Endothelial cell of umbilical vein (primary cell): ENCODE results near the gene METTL21A. TPM values are rescaled to one million over a fixed set of nuclear protein-coding genes. Genes with fewer than 3 reads are reported as not detected.

Source experiments
- BruUV-seq: library from RNA; stranded (reverse); fragments of 400-500 nt; replicated peaks from 2 replicates; lab custom pipeline; 2021; lab: Mats Ljungman, UMichigan
- CTCF ChIA-PET: fragments of 300-600, 350-600 bp; sonication (Branson Sonifier 250); formaldehyde crosslinking; loops from one replicate; lab custom pipeline; 2021; ENCODE audit warnings: antibody characterized with exemption, inconsistent platforms; lab: Charles Lee
- POLR2A ChIA-PET: fragments of 300-600, 350-600 bp; sonication (Branson Sonifier 250); formaldehyde crosslinking; loops from one replicate; lab custom pipeline; 2021; ENCODE audit warnings: antibody characterized with exemption, inconsistent platforms; lab: Charles Lee
- DNase-seq: peaks from one replicate; pipeline ENCODE4 v3.0.0-alpha.2; 2011; ENCODE audit warnings: low read depth, low spot score
- FAIRE-seq: peaks from 2 replicates; lab custom pipeline; 2011; peaks lifted over from hg19 to GRCh38; lab: Jason Lieb, UNC
- H2AFZ ChIP-seq: 2 replicates; pipeline ENCODE4 v1.6.0; 2012; ENCODE audit warnings: low read depth, low read length, control low read depth, inconsistent platforms
- H3K27ac ChIP-seq: 2 replicates; pipeline ENCODE4 v1.5.1; 2011; ENCODE audit warnings: low read depth, mild to moderate bottlenecking, control low read depth, low read length, moderate library complexity; ENCODE audit not compliant: insufficient read depth
- H3K27me3 ChIP-seq, 2 experiments: 2 replicates each; pipeline versions ENCODE4 v1.6.0 to v1.6.1; 2011; ENCODE audit warnings: low read length in 2 of 2, mixed read lengths in 1 of 2; ENCODE audit not compliant: control insufficient read depth in 2 of 2, insufficient read depth in 2 of 2
- H3K36me3 ChIP-seq, 2 experiments: 2 replicates in 1 of 2; 3 replicates in 1 of 2; pipeline ENCODE4 v1.5.1; 2011; ENCODE audit warnings: low read length in 2 of 2, mild to moderate bottlenecking in 1 of 2, moderate library complexity in 1 of 2; ENCODE audit not compliant: control insufficient read depth in 2 of 2, insufficient read depth in 2 of 2; ENCODE audit errors: extremely low read depth in 1 of 2
- H3K4me1 ChIP-seq: 3 replicates; pipeline ENCODE4 v1.5.1; 2011; ENCODE audit warnings: mild to moderate bottlenecking, low read length; ENCODE audit not compliant: control insufficient read depth, insufficient read depth; ENCODE audit errors: extremely low read depth
- H3K4me2 ChIP-seq: 2 replicates; pipeline ENCODE4 v1.6.1; 2011; ENCODE audit warnings: low read length, control low read depth, mixed read lengths; ENCODE audit not compliant: insufficient read depth
- H3K4me3 ChIP-seq, 3 experiments: fragments of 200-600 bp in 1 of 3; sonication (generic), shearing (Covaris generic) in 1 of 3; replicated peaks in 1 of 3; 2 replicates each; pipeline ENCODE4 v1.5.1; 2011 to 2016; ENCODE audit warnings: control low read depth in 3 of 3, low read length in 3 of 3, mild to moderate bottlenecking in 2 of 3, inconsistent platforms in 1 of 3, low read depth in 1 of 3, moderate library complexity in 1 of 3; ENCODE audit not compliant: insufficient read depth in 1 of 3
- H3K79me2 ChIP-seq: 2 replicates; pipeline ENCODE4 v1.6.0; 2012; ENCODE audit warnings: low read length, inconsistent platforms; ENCODE audit not compliant: control insufficient read depth, insufficient read depth
- H3K9ac ChIP-seq: replicated peaks from 2 replicates; pipeline ENCODE3; 2011; ENCODE audit warnings: low read length, control low read depth; ENCODE audit not compliant: insufficient read depth; ENCODE audit errors: extremely low read depth
- H3K9me1 ChIP-seq: replicated peaks from 3 replicates; pipeline ENCODE4 v1.6.0; 2011; ENCODE audit warnings: mild to moderate bottlenecking, low read length; ENCODE audit not compliant: control insufficient read depth, insufficient read depth; ENCODE audit errors: extremely low read depth
- H3K9me3 ChIP-seq: replicated peaks from 2 replicates; pipeline ENCODE4 v1.5.1; 2012; ENCODE audit warnings: low read length, inconsistent platforms; ENCODE audit not compliant: control insufficient read depth, insufficient read depth
- H4K20me1 ChIP-seq: replicated peaks from 2 replicates; pipeline ENCODE3; 2011; ENCODE audit warnings: mild to moderate bottlenecking, low read length; ENCODE audit not compliant: control insufficient read depth, insufficient read depth; ENCODE audit errors: extremely low read depth
- CTCF ChIP-seq, 2 donors: IDR thresholded peaks; 1 replicate in 1 of 2; 2 replicates in 1 of 2; pipeline ENCODE4 v1.5.1; 2011; ENCODE audit warnings: low read length in 2 of 2, mild to moderate bottlenecking in 2 of 2, moderate library complexity in 2 of 2, control low read depth in 1 of 2, inconsistent platforms in 1 of 2, low read depth in 1 of 2; ENCODE audit not compliant: insufficient read depth in 1 of 2; ENCODE audit errors: extremely low read depth in 1 of 2
- EZH2 ChIP-seq: IDR thresholded peaks from 2 replicates; pipeline ENCODE4 v1.6.1; 2012; ENCODE audit warnings: borderline replicate concordance, low read depth, mild to moderate bottlenecking, moderate library complexity, low read length, inconsistent platforms; ENCODE audit not compliant: severe bottlenecking
- FOS ChIP-seq: IDR thresholded peaks from 2 replicates; pipeline ENCODE4 v1.6.1; 2011; ENCODE audit warnings: mild to moderate bottlenecking, low read length, moderate library complexity, borderline replicate concordance; ENCODE audit not compliant: insufficient read depth
- GATA2 ChIP-seq: IDR thresholded peaks from 2 replicates; pipeline ENCODE4 v1.7.0; 2011; ENCODE audit warnings: low read depth, mild to moderate bottlenecking, moderate library complexity, mixed read lengths, low read length; ENCODE audit not compliant: insufficient read length, insufficient read depth
- JUN ChIP-seq: IDR thresholded peaks from 2 replicates; pipeline ENCODE4 v1.6.1; 2011; ENCODE audit warnings: borderline replicate concordance, low read depth; ENCODE audit not compliant: insufficient read length, insufficient read depth
- MAX ChIP-seq: IDR thresholded peaks from 2 replicates; pipeline ENCODE4 v1.6.1; 2011; ENCODE audit not compliant: insufficient read depth, insufficient read length
- MYC ChIP-seq: IDR thresholded peaks from one replicate; pipeline ENCODE4 v1.6.1; 2011; ENCODE audit warnings: mild to moderate bottlenecking, low read depth, low read length
- POLR2A ChIP-seq: IDR thresholded peaks from 2 replicates; pipeline ENCODE4 v1.6.1; 2012; ENCODE audit warnings: low read depth, mild to moderate bottlenecking, control low read depth, low read length
- POLR2AphosphoS5 ChIP-seq: IDR thresholded peaks from 2 replicates; pipeline ENCODE4 v1.6.1; 2012; ENCODE audit warnings: low read depth, mild to moderate bottlenecking, control low read depth, low read length, moderate library complexity; ENCODE audit not compliant: insufficient read depth
- dilution Hi-C: fragments of 300-500 bp; cut with MboI; formaldehyde crosslinking; loops from one replicate; pipeline ENCODE4 v1.15.0; 2019; ENCODE audit warnings: low sequenced_read_pairs; ENCODE audit not compliant: extremely low pct_ligation_motif_present
- intact Hi-C: fragments of 100-400 bp; cut with micrococcal nuclease; formaldehyde crosslinking; loops from one replicate; pipeline ENCODE4 v1.10.0; 2022
- polyA plus RNA-seq, 4 experiments: library from polyadenylated mRNA; depleted of rRNA in 3 of 4; stranded (reverse) in 3 of 4; unstranded in 1 of 4; fragments of >200 nt; gene quantifications; 2 replicates each; pipeline versions ENCODE4 v1.2.1 to v1.2.3, GENCODE V29; 2011 to 2012; ENCODE audit warnings: missing spikeins in 1 of 4
- small RNA-seq: library from RNA; depleted of rRNA; stranded (forward); fragments of <200 nt; gene quantifications from one replicate; pipeline ENCODE3, GENCODE V24; 2012; ENCODE audit warnings: low replicate concordance, low read depth; ENCODE audit not compliant: insufficient read depth, insufficient read length
- total RNA-seq: library from RNA; stranded (reverse); gene quantifications from 2 replicates; pipeline ENCODE4 v1.2.3, GENCODE V29; 2021

Gene METTL21A
- total and polyA plus RNA-seq, 2 donors (not counting 3 experiments of a cell fraction or from before 2014, with no cell fraction given), result 11.6 to 14.0 TPM

DNA sequence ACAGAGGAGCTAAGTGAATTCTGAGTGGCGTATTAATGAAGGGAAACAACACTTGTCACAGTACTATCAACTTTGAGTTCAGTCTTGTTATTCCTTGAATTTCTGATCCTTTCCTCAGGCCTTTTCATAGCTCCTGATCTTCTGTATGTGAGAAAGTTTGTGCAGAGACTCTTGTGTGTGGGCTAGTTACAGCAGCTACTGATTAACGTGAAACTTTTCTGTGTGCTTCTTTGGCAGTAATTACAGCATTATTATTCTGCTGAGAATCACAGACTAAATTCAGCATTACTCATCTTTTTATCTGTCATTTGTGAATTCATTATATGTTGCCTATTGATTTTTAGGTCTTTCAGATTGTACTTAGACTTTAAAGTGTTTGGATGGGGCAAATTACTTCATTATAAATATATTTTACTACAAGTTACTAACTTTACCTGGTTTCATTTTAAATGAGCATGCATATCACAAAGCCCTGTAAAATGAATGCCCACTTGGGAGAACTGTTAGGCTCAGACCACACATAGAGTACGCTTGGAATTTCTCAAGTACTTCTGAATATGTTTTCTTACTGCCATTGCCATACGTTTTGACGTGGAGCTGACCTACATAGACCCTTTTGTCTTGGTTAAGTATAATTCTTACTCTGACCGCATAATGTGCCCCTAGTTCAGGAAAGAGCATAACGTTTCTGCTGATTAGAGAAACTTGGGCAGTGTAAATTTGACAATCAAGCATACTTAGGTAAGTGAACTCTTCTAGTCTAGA is 59.3 kb downstream of the METTL21A start:
- peaks cover 14% of the 10 kb centered on the region for H3K4me1 ChIP-seq
- ChIA-PET POLR2A (no interaction called here), CTCF (no interaction called here)
- no peak for DNase-seq
- H3K36me3 ChIP-seq, result peaks cover 2 to 13% of the 10 kb centered on the region in 2 experiments
- dilution Hi-C loops (no loop called here), intact Hi-C loops (no loop called here)
- no peaks in the 10 kb centered on the region for H3K9me3 ChIP-seq
- no peak for FAIRE-seq
- H2AFZ ChIP-seq, result no peak overlapping the region
- peaks cover 2% of the 10 kb centered on the region for H3K9me1 ChIP-seq
- H4K20me1 ChIP-seq, result no peaks in the 10 kb centered on the region
- no peak overlapping the region for H3K4me2 ChIP-seq
- H3K9ac ChIP-seq, result no peak overlapping the region
- no TSS peak for BruUV-seq
- H3K4me3 ChIP-seq, result no peak overlapping the region
- TF ChIP-seq CTCF (IDR thresholded peaks at IDR 0.05; ENCODE audit: extremely low read depth in 1 of 2, insufficient read depth in 1 of 2, low read depth in 1 of 2, low read length in 2 of 2) (no peak), MYC (no peak), EZH2 (no peak), GATA2 (no peak), FOS (no peak), POLR2AphosphoS5 (no peak), JUN (no peak), POLR2A (no peak), MAX (no peak)
- no peak overlapping the region for H3K27ac ChIP-seq
- H3K27me3 ChIP-seq, result no peaks in the 10 kb centered on the region
- H3K79me2 ChIP-seq, result peaks cover 5% of the 10 kb centered on the region

Small RNA genes lying within 50 kb of the gene (small RNA-seq; reads per million reads assigned to genes)
- not detected for gene RPS29P9

Other genes with a start within 250 kb of the METTL21A start
- 69.3 and 71.1 TPM in 2 replicates for gene CREB1, start 95.4 kb downstream of the METTL21A start, total RNA-seq
- gene CREB1, start 95.4 kb downstream of the METTL21A start, polyA plus RNA-seq, result 31.0 and 35.7 TPM in 2 replicates
- gene CCNYL1, start 86.2 kb upstream of the METTL21A start, total RNA-seq, result 47.3 and 49.3 TPM in 2 replicates
- gene CCNYL1, start 86.2 kb upstream of the METTL21A start, polyA plus RNA-seq, result 11.3 and 15.2 TPM in 2 replicates
- 2.8 and 3.3 TPM in 2 replicates for gene FZD5, start 144.5 kb upstream of the METTL21A start, total RNA-seq
- gene FZD5, start 144.5 kb upstream of the METTL21A start, polyA plus RNA-seq, result 0.72 and 0.99 TPM in 2 replicates